Natural killer cell (primary cell): Measurements from ENCODE around the gene MACROD2. TPM values are rescaled to one million over a fixed set of nuclear protein-coding genes. Genes with fewer than 3 reads are reported as not detected.

Experiments
- ATAC-seq, 3 donors: fragments of 150-1000 bp in 2 of 3; fragments of 200-7000 bp in 1 of 3; cut with Tn5 transposase; 1 replicate in 1 of 3; 2 replicates in 2 of 3; pipeline ENCODE4 v1.10.0; 2021; ENCODE audit warnings: mild to moderate bottlenecking in 2 of 3, moderate library complexity in 2 of 3
- DNase-seq, 2 donors: peaks; one replicate each; pipeline versions ENCODE4 v3.0.0 to v3.0.0-alpha.2; 2013 to 2021; ENCODE audit warnings: mixed read lengths in 1 of 2
- H3K27ac ChIP-seq: one replicate; pipeline ENCODE4 v1.5.1; 2013; ENCODE audit warnings: mild to moderate bottlenecking, low read length
- H3K27me3 ChIP-seq: one replicate; pipeline ENCODE4 v1.6.1; 2013; ENCODE audit warnings: low read length; ENCODE audit not compliant: control insufficient read depth, insufficient read depth
- H3K36me3 ChIP-seq: one replicate; pipeline ENCODE4 v1.6.1; 2013; ENCODE audit warnings: low read length; ENCODE audit not compliant: control insufficient read depth, insufficient read depth
- H3K4me1 ChIP-seq: one replicate; pipeline ENCODE4 v1.6.1; 2013; ENCODE audit warnings: low read length; ENCODE audit not compliant: control insufficient read depth, insufficient read depth
- H3K4me3 ChIP-seq: one replicate; pipeline ENCODE4 v1.5.1; 2013; ENCODE audit warnings: low read length
- H3K9me3 ChIP-seq: one replicate; pipeline ENCODE4 v1.6.1; 2013; ENCODE audit warnings: low read length; ENCODE audit not compliant: control insufficient read depth, insufficient read depth
- H3K27ac Mint-ChIP-seq, 2 donors: one replicate each; pipeline ENCODE4 v1.8.0; 2022; ENCODE audit warnings: mild to moderate bottlenecking in 2 of 2, mixed read lengths in 2 of 2, moderate library complexity in 1 of 2
- H3K27me3 Mint-ChIP-seq, 2 donors: one replicate each; pipeline ENCODE4 v1.8.0; 2022; ENCODE audit warnings: low read depth in 2 of 2, mixed read lengths in 2 of 2
- H3K36me3 Mint-ChIP-seq: one replicate; pipeline ENCODE4 v1.8.0; 2022; ENCODE audit warnings: mixed read lengths
- H3K4me1 Mint-ChIP-seq, 2 donors: one replicate each; pipeline ENCODE4 v1.8.0; 2022; ENCODE audit warnings: mixed read lengths in 2 of 2
- H3K4me3 Mint-ChIP-seq: one replicate; pipeline ENCODE4 v1.8.0; 2022; ENCODE audit warnings: mild to moderate bottlenecking, moderate library complexity, mixed read lengths
- H3K9me3 Mint-ChIP-seq, 2 donors: one replicate each; pipeline ENCODE4 v1.8.0; 2022; ENCODE audit warnings: mixed read lengths in 2 of 2
- WGBS: methylation state at CpG from one replicate; pipeline ENCODE4 v1.1.7; 2013; ENCODE audit warnings: missing lambda C conversion rate; ENCODE audit not compliant: insufficient coverage; 5-methylcytosine and 5-hydroxymethylcytosine counted together
- intact Hi-C: fragments of 100-400 bp; cut with micrococcal nuclease; formaldehyde crosslinking; loops from one replicate; pipeline ENCODE4 v1.14.2; 2022
- total RNA-seq, 4 donors: library from RNA; stranded (reverse); fragments of 120-200 nt in 1 of 4; gene quantifications; one replicate each; pipeline versions ENCODE4 v1.2.3 to v1.2.4, GENCODE V29; 2013 to 2022
- TF ChIP-seq, protein P1 (sequence below): fragments of 200-600 bp; IDR thresholded peaks from one replicate; pipeline ENCODE4 v1.8.0; 2022; ENCODE audit warnings: antibody characterized with exemption

Gene MACROD2
- total RNA-seq, 3 donors from 2014 or later (not counting 1 experiment from before 2014, with no cell fraction given): 0.19 to 0.88 TPM; not detected in 1

- no peak overlapping the region for H3K27ac ChIP-seq
- WGBS: 79% methylated on average over 2 of the region's 2 CpGs
- Mint-ChIP-seq H3K27me3 (no peaks in the 10 kb centered on the region), H3K4me3 (no peak overlapping the region), H3K36me3 (no peaks in the 10 kb centered on the region), H3K9me3 (peaks cover 2 to 5% of the 10 kb centered on the region in 2 donors), H3K4me1 (no peaks in the 10 kb centered on the region), H3K27ac (no peak overlapping the region)
- no peaks in the 10 kb centered on the region for H3K4me1 ChIP-seq
- H3K9me3 ChIP-seq: no peaks in the 10 kb centered on the region
- DNase-seq (no peak), ATAC-seq (no peak)
- H3K4me3 ChIP-seq: no peak overlapping the region
- no peaks in the 10 kb centered on the region for H3K36me3 ChIP-seq
- intact Hi-C loops: no loop called here
- no peaks in the 10 kb centered on the region for H3K27me3 ChIP-seq
- TF ChIP-seq, protein P1, sequence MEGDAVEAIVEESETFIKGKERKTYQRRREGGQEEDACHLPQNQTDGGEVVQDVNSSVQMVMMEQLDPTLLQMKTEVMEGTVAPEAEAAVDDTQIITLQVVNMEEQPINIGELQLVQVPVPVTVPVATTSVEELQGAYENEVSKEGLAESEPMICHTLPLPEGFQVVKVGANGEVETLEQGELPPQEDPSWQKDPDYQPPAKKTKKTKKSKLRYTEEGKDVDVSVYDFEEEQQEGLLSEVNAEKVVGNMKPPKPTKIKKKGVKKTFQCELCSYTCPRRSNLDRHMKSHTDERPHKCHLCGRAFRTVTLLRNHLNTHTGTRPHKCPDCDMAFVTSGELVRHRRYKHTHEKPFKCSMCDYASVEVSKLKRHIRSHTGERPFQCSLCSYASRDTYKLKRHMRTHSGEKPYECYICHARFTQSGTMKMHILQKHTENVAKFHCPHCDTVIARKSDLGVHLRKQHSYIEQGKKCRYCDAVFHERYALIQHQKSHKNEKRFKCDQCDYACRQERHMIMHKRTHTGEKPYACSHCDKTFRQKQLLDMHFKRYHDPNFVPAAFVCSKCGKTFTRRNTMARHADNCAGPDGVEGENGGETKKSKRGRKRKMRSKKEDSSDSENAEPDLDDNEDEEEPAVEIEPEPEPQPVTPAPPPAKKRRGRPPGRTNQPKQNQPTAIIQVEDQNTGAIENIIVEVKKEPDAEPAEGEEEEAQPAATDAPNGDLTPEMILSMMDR: no peak
Measured at GRCh38 chr20:15610787-15611186, 1615.5 kb downstream of the MACROD2 start.

DNA sequence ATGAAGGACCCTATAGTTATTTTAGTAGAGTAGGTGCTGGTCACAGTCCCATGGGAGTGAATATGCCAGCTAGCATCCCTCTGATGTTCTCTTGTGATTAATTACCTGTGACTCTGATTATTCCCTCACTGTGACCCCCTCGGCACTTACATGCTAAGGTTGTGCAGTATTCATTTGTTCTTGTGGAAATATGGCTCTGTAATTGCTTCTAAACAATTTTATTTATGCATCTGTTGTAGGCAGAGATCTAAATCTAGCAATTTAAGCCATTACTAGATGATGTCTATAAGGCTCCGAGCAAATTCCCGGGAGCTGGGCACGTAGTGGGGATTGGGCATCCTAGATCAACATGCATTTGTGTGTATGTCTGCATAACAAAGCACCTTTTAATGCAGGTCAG lies 1616.2 kb downstream of the MACROD2 start:
- Mint-ChIP-seq H3K27me3 (no peaks in the 10 kb centered on the region), H3K4me1 (no peaks in the 10 kb centered on the region), H3K9me3 (peaks cover 2 to 5% of the 10 kb centered on the region in 2 donors), H3K36me3 (no peaks in the 10 kb centered on the region), H3K27ac (no peak overlapping the region), H3K4me3 (no peak overlapping the region)
- DNase-seq: no peak
- ATAC-seq: no peak
- no peaks in the 10 kb centered on the region for H3K36me3 ChIP-seq
- H3K4me3 ChIP-seq: no peak overlapping the region
- TF ChIP-seq, protein P1: no peak
- intact Hi-C loops: no loop called here
- no peak overlapping the region for H3K27ac ChIP-seq
- WGBS: 90% methylated on average over 4 of the region's 4 CpGs
- H3K9me3 ChIP-seq: no peaks in the 10 kb centered on the region
- no peaks in the 10 kb centered on the region for H3K4me1 ChIP-seq
- no peaks in the 10 kb centered on the region for H3K27me3 ChIP-seq

DNA sequence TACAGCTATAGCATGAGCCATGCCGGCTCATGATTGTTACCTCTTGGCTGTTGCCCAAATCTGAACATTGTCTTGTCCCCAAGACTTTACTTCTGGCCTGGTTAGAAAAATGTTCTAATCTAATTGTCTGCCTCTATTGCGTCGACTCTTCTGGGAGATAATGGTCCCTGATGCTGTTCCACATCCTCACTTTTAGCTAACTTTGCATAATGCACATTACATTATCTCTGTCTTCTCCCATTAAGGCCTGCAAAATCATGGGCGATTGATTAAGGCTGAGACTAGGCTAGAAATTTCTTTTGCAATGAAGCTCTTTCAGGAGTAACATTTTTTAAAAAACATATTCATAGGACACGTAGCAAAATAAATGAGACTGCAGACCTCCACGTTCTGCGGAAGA lies 1616.9 kb downstream of the MACROD2 start:
- Mint-ChIP-seq H3K36me3 (no peaks in the 10 kb centered on the region), H3K4me1 (no peaks in the 10 kb centered on the region), H3K4me3 (no peak overlapping the region), H3K27me3 (no peaks in the 10 kb centered on the region), H3K27ac (no peak overlapping the region), H3K9me3 (peaks cover 3 to 7% of the 10 kb centered on the region in 2 donors)
- no peaks in the 10 kb centered on the region for H3K4me1 ChIP-seq
- H3K36me3 ChIP-seq: no peaks in the 10 kb centered on the region
- no peak overlapping the region for H3K4me3 ChIP-seq
- H3K27me3 ChIP-seq: no peaks in the 10 kb centered on the region
- no peak for DNase-seq
- intact Hi-C loops: no loop called here
- no peaks in the 10 kb centered on the region for H3K9me3 ChIP-seq
- H3K27ac ChIP-seq: no peak overlapping the region
- ATAC-seq: no peak
- TF ChIP-seq, protein P1: no peak
- WGBS: 90% methylated on average over 7 of the region's 7 CpGs

DNA sequence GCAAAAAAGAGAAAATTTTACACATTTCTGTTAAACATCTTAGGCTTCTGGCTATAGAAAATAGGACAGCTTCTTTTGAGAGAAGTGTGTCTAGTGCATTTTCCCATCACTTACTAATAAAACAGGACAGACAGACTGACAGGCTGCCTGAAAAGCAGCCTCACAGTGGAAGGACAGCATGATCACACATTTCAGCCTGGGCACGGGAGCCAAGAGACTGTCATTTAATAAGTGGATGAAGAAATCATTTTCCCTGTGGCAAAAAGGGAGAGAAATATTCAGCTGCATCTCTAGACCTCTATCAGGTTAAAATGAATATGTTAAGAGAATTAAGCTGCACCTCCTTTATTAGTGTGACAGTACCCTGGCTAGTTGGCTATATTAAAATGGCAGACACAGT lies 1617.5 kb downstream of the MACROD2 start:
- ATAC-seq: no peak
- no peak overlapping the region for H3K27ac Mint-ChIP-seq
- H3K27me3 Mint-ChIP-seq: no peaks in the 10 kb centered on the region
- no peaks in the 10 kb centered on the region for H3K36me3 Mint-ChIP-seq
- H3K4me1 Mint-ChIP-seq: no peaks in the 10 kb centered on the region
- Histone ChIP-seq H3K4me3 (no peak overlapping the region), H3K27ac (no peak overlapping the region), H3K4me1 (no peaks in the 10 kb centered on the region), H3K9me3 (no peaks in the 10 kb centered on the region), H3K36me3 (no peaks in the 10 kb centered on the region), H3K27me3 (no peaks in the 10 kb centered on the region)
- TF ChIP-seq, protein P1: no peak
- intact Hi-C loops: no loop called here
- H3K4me3 Mint-ChIP-seq: no peak overlapping the region
- peaks cover 4 to 7% of the 10 kb centered on the region in 2 donors for H3K9me3 Mint-ChIP-seq
- no peak for DNase-seq
- 75% methylated on average over 1 of the region's 1 CpG for WGBS
